H1 (cell line): ENCODE data around the gene TJP2. TPM values are rescaled to one million over a fixed set of nuclear protein-coding genes. Genes with fewer than 3 reads are reported as not detected.

Experiments used
- CTCF ChIA-PET: fragments of 300-600 bp; sonication (Branson Sonifier 250); formaldehyde crosslinking; loops from one replicate; lab custom pipeline; 2021; ENCODE audit not compliant: partially characterized antibody; lab: Charles Lee
- POLR2A ChIA-PET: fragments of 300-600 bp; sonication (Branson Sonifier 250); formaldehyde crosslinking; loops from one replicate; lab custom pipeline; 2021; ENCODE audit warnings: inconsistent platforms; ENCODE audit not compliant: partially characterized antibody; lab: Charles Lee
- DNase-seq, 2 experiments: peaks; one replicate each; pipeline versions ENCODE4 v3.0.0 to v3.0.0-alpha.2; 2010 to 2022; ENCODE audit warnings: low spot score in 2 of 2, low read depth in 1 of 2, mixed read lengths in 1 of 2
- FAIRE-seq: peaks from 2 replicates; lab custom pipeline; 2011; peaks lifted over from hg19 to GRCh38; lab: Jason Lieb, UNC
- H2AFZ ChIP-seq: 2 replicates; pipeline ENCODE4 v1.8.1; 2012; ENCODE audit warnings: low read length, inconsistent platforms
- H2AK5ac ChIP-seq: 2 replicates; pipeline ENCODE4 v1.6.1; 2013; ENCODE audit warnings: low read depth, low read length
- H2BK120ac ChIP-seq: replicated peaks from 2 replicates; pipeline ENCODE3; 2013; ENCODE audit warnings: low read depth, low read length, inconsistent platforms
- H2BK12ac ChIP-seq: 2 replicates; pipeline ENCODE4 v1.6.1; 2013; ENCODE audit warnings: low read depth, low read length
- H2BK15ac ChIP-seq: 2 replicates; pipeline ENCODE4 v1.6.1; 2013; ENCODE audit warnings: low read length
- H2BK20ac ChIP-seq: 2 replicates; pipeline ENCODE4 v1.6.1; 2013; ENCODE audit warnings: low read length
- H2BK5ac ChIP-seq: 2 replicates; pipeline ENCODE4 v1.6.1; 2013; ENCODE audit warnings: low read depth, low read length
- H3K14ac ChIP-seq: 2 replicates; pipeline ENCODE4 v1.6.1; 2013; ENCODE audit warnings: inconsistent platforms; ENCODE audit not compliant: insufficient read length
- H3K18ac ChIP-seq: 2 replicates; pipeline ENCODE4 v1.6.1; 2013; ENCODE audit warnings: low read length; ENCODE audit errors: extremely low read depth
- H3K23ac ChIP-seq: 2 replicates; pipeline ENCODE4 v1.6.1; 2013; ENCODE audit warnings: inconsistent platforms; ENCODE audit not compliant: insufficient read length
- H3K23me2 ChIP-seq: 2 replicates; pipeline ENCODE4 v1.6.1; 2013; ENCODE audit warnings: low read depth, low read length
- H3K27ac ChIP-seq: 2 replicates; pipeline ENCODE4 v1.6.1; 2011; ENCODE audit warnings: low read depth, low read length, inconsistent platforms
- H3K27me3 ChIP-seq, 4 experiments: replicated peaks in 1 of 4; 1 replicate in 1 of 4; 2 replicates in 3 of 4; pipeline versions ENCODE4 v1.6.1 to v1.8.1; 2011 to 2013; ENCODE audit warnings: low read length in 3 of 4, mild to moderate bottlenecking in 3 of 4, inconsistent platforms in 2 of 4, mixed read lengths in 2 of 4, moderate library complexity in 1 of 4; ENCODE audit not compliant: control insufficient read depth in 3 of 4, insufficient read depth in 3 of 4; ENCODE audit errors: extremely low read depth in 1 of 4
- H3K36me3 ChIP-seq, 4 experiments: 2 replicates each; pipeline versions ENCODE4 v1.6.1 to v1.8.1; 2011 to 2013; ENCODE audit warnings: mild to moderate bottlenecking in 4 of 4, low read length in 3 of 4, moderate library complexity in 2 of 4, control low read depth in 1 of 4, inconsistent platforms in 1 of 4; ENCODE audit not compliant: insufficient read depth in 4 of 4, control insufficient read depth in 2 of 4
- H3K4ac ChIP-seq: replicated peaks from 2 replicates; pipeline ENCODE3; 2013; ENCODE audit warnings: low read length, low read depth, mixed read lengths, inconsistent platforms; ENCODE audit not compliant: insufficient read length
- H3K4me1 ChIP-seq, 4 experiments: replicated peaks in 1 of 4; 1 replicate in 1 of 4; 2 replicates in 3 of 4; pipeline versions ENCODE4 v1.6.1 to v1.8.1; 2011 to 2013; ENCODE audit warnings: low read length in 3 of 4, inconsistent platforms in 2 of 4, mixed read lengths in 1 of 4; ENCODE audit not compliant: insufficient read depth in 4 of 4, control insufficient read depth in 3 of 4
- H3K4me2 ChIP-seq, 2 experiments: 2 replicates each; pipeline versions ENCODE4 v1.6.1 to v1.8.1; 2011 to 2013; ENCODE audit warnings: low read depth in 2 of 2, low read length in 2 of 2, control low read depth in 1 of 2, inconsistent platforms in 1 of 2, mild to moderate bottlenecking in 1 of 2; ENCODE audit not compliant: insufficient read depth in 1 of 2
- H3K4me3 ChIP-seq, 4 experiments: fragments of 200-600, 300-600 bp in 1 of 4; sonication (generic), shearing (Covaris generic), sonication (Bioruptor Twin) in 1 of 4; 2 replicates each; pipeline versions ENCODE4 v1.5.1 to v1.8.1; 2011 to 2016; ENCODE audit warnings: low read length in 4 of 4, low read depth in 3 of 4, control low read depth in 2 of 4, inconsistent platforms in 2 of 4, mild to moderate bottlenecking in 2 of 4, mixed read lengths in 1 of 4, moderate library complexity in 1 of 4; ENCODE audit not compliant: insufficient read depth in 2 of 4; ENCODE audit errors: extremely low read depth in 1 of 4
- H3K56ac ChIP-seq: replicated peaks from 2 replicates; pipeline ENCODE3; 2013; ENCODE audit warnings: low read depth, mild to moderate bottlenecking, mixed read lengths, low read length, inconsistent platforms; ENCODE audit not compliant: insufficient read length
- H3K79me1 ChIP-seq: 2 replicates; pipeline ENCODE4 v1.6.1; 2013; ENCODE audit warnings: low read depth, low read length, control low read depth
- H3K79me2 ChIP-seq, 2 experiments: 2 replicates each; pipeline versions ENCODE4 v1.6.1 to v1.8.1; 2012 to 2013; ENCODE audit warnings: low read length in 2 of 2, mild to moderate bottlenecking in 2 of 2, inconsistent platforms in 1 of 2; ENCODE audit not compliant: insufficient read depth in 2 of 2, control insufficient read depth in 1 of 2
- H3K9ac ChIP-seq, 4 experiments: replicated peaks in 1 of 4; 1 replicate in 1 of 4; 2 replicates in 3 of 4; pipeline versions ENCODE4 v1.6.1 to v1.8.1; 2011 to 2013; ENCODE audit warnings: low read depth in 3 of 4, low read length in 3 of 4, control low read depth in 2 of 4, mild to moderate bottlenecking in 2 of 4, moderate library complexity in 2 of 4, inconsistent platforms in 1 of 4; ENCODE audit errors: extremely low read depth in 1 of 4
- H3K9me3 ChIP-seq, 2 experiments: 2 replicates each; pipeline versions ENCODE4 v1.6.1 to v1.8.1; 2012 to 2013; ENCODE audit warnings: mild to moderate bottlenecking in 2 of 2, moderate library complexity in 2 of 2, control low read depth in 1 of 2, inconsistent platforms in 1 of 2, low read depth in 1 of 2, low read length in 1 of 2, mixed read lengths in 1 of 2; ENCODE audit not compliant: insufficient read depth in 2 of 2
- H4K20me1 ChIP-seq, 2 experiments: replicated peaks in 1 of 2; 2 replicates each; pipeline versions ENCODE3 to v1.8.1; 2011 to 2013; ENCODE audit warnings: inconsistent platforms in 2 of 2, low read length in 2 of 2, mild to moderate bottlenecking in 1 of 2; ENCODE audit not compliant: insufficient read depth in 2 of 2, control insufficient read depth in 1 of 2
- H4K5ac ChIP-seq: 2 replicates; pipeline ENCODE4 v1.6.1; 2013; ENCODE audit warnings: low read length, low read depth, mixed read lengths, inconsistent platforms; ENCODE audit not compliant: insufficient read length
- H4K8ac ChIP-seq: 2 replicates; pipeline ENCODE4 v1.8.0; 2013; ENCODE audit warnings: mild to moderate bottlenecking, moderate library complexity, low read length, inconsistent platforms; ENCODE audit not compliant: insufficient read depth; ENCODE audit errors: extremely low read depth
- H4K91ac ChIP-seq: replicated peaks from 2 replicates; pipeline ENCODE3; 2013; ENCODE audit warnings: low read length, mixed read lengths, inconsistent platforms; ENCODE audit not compliant: insufficient read length
- CHD1 ChIP-seq: IDR thresholded peaks from 2 replicates; pipeline ENCODE4 v1.6.1; 2012; ENCODE audit warnings: low read depth, low read length, improper control_type of control experiment
- GTF2F1 ChIP-seq: IDR thresholded peaks from 2 replicates; pipeline ENCODE4 v1.6.1; 2012; ENCODE audit warnings: low read depth, low read length, improper control_type of control experiment, borderline replicate concordance
- KDM1A ChIP-seq: fragments of 200-600, 300-600 bp; sonication (generic); IDR thresholded peaks from 2 replicates; pipeline ENCODE4 v1.7.1; 2016; ENCODE audit warnings: mild to moderate bottlenecking, low read length, borderline replicate concordance
- RXRA ChIP-seq: IDR thresholded peaks from 2 replicates; pipeline ENCODE4 v1.6.1; 2011; ENCODE audit warnings: low read depth, mild to moderate bottlenecking, low read length, moderate library complexity; ENCODE audit not compliant: insufficient read depth
- SIRT6 ChIP-seq: IDR thresholded peaks from one replicate; pipeline ENCODE4 v1.7.1; 2012; ENCODE audit warnings: low read length, inconsistent platforms
- SP1 ChIP-seq: IDR thresholded peaks from 2 replicates; pipeline ENCODE4 v1.6.1; 2011; ENCODE audit warnings: low read depth, low read length
- USF2 ChIP-seq: IDR thresholded peaks from 2 replicates; pipeline ENCODE4 v1.6.1; 2011; ENCODE audit warnings: low read length, improper control_type of control experiment
- WGBS, 2 experiments: shearing (Covaris generic) in 1 of 2; methylation state at CpG; one replicate each; pipeline versions ENCODE4 v1.1.6 to v1.1.7; 2013 to 2015; ENCODE audit warnings: low lambda C conversion rate in 2 of 2, mixed read lengths in 2 of 2, inconsistent platforms in 1 of 2, low coverage in 1 of 2, missing lambda C conversion rate in 1 of 2; ENCODE audit not compliant: insufficient replicate concordance in 2 of 2, insufficient coverage in 1 of 2, insufficient read length in 1 of 2; ENCODE audit errors: extremely low coverage in 1 of 2, missing lambda C conversion rate in 1 of 2; 5-methylcytosine and 5-hydroxymethylcytosine counted together
- polyA plus RNA-seq, 7 experiments: library from polyadenylated mRNA; depleted of rRNA in 3 of 7; stranded (reverse) in 5 of 7; unstranded in 2 of 7; fragments of >200 nt in 5 of 7; fragments of 200-250 nt in 2 of 7; gene quantifications; 1 replicate in 5 of 7; 2 replicates in 1 of 7; 4 replicates in 1 of 7; pipeline versions ENCODE4 v1.2.1 to v1.2.3, GENCODE V29; 2011 to 2013; ENCODE audit warnings: missing spikeins in 2 of 7, mixed read lengths in 2 of 7
- total RNA-seq: library from RNA; stranded (reverse); fragmentation: NEBNext Ultra II Directional; extraction: Animal tissue kit (Norgen Biotek cat#: 25700); gene quantifications from 2 replicates; pipeline ENCODE4 v1.2.1, GENCODE V29; 2021

The TJP2 gene
- total and polyA plus RNA-seq, 2 of the 8 experiments (the other 6 are each of a cell fraction or from before 2014, with no cell fraction given): 54.9 to 137 TPM

- ChIA-PET CTCF (interaction anchor here (0.9 to 1.8 kb wide), 7 partner anchors 11 to 84 kb away, joined by 3 to 6 read pairs (median 3); no protein-coding TSS in a partner anchor), POLR2A (interaction anchor here (0.6 to 9.4 kb wide), 9 partner anchors 9 to 570 kb away, joined by 3 to 93 read pairs (median 4); partner anchors contain the start of gene TJP2)
- Histone ChIP-seq H3K4me2 (no peak overlapping the region; a peak in 1 of 4 replicates), H3K79me1 (peaks cover 18% of the 10 kb centered on the region), H3K4me1 (peaks cover 0 to 9% (median 6%) of the 10 kb centered on the region in 4 experiments; a peak in 5 of 7 replicates), H2BK20ac (peak overlapping the region; percentile 88; the same call in 1 of the 2 replicates), H3K23me2 (0 out of 2 replicates have a peak, but pooled peaks cover 2% of the 10 kb centered on the region), H2BK120ac (no peak overlapping the region), H2BK5ac (peak overlapping the region; percentile 83; the same call in 1 of the 2 replicates), H2BK15ac (no peak overlapping the region), H2AK5ac (0 out of 2 replicates have a peak overlapping the region, but pooled peaks have one; percentile 9), H4K91ac (no peak overlapping the region), H3K36me3 (peaks cover 0 to 5% (median 3%) of the 10 kb centered on the region in 4 experiments; a peak in 5 of 8 replicates), H3K18ac (peak overlapping the region; percentile 60), H3K79me2 (peaks cover 16 to 96% of the 10 kb centered on the region in 2 experiments), H3K9me3 (no peaks in the 10 kb centered on the region), H4K8ac (no peak overlapping the region), H4K20me1 (peaks cover 0 to 7% of the 10 kb centered on the region in 2 experiments), H3K23ac (no peak overlapping the region), H3K4ac (no peak overlapping the region), H2BK12ac (no peak overlapping the region), H3K27me3 (no peaks in the 10 kb centered on the region), H3K9ac (no peak overlapping the region; a peak in 1 of 7 replicates), H3K27ac (no peak overlapping the region), H3K4me3 (no peak overlapping the region), H2AFZ (no peak overlapping the region), H4K5ac (no peak overlapping the region), H3K56ac (no peak overlapping the region), H3K14ac (no peak overlapping the region)
- DNase-seq (no peak), FAIRE-seq (peak; percentile 66)
- WGBS, 2 experiments: 85% methylated on average over 16 of the region's 16 CpGs; no CpG with 5 or more reads in 1 of the 2 experiments
- TF ChIP-seq CHD1 (no peak), SP1 (no peak), SIRT6 (no peak), KDM1A (no peak), USF2 (no peak), GTF2F1 (no peak), RXRA (no peak)
Measured at GRCh38 chr9:69130456-69131441, 43.3 kb upstream of the TJP2 start.
